ENCODE measurements around the gene CHD6.

Gene CHD6

GRCh38 chr20:41447006-41447405 lies 171.2 kb downstream of the CHD6 start:
- Mint-ChIP-seq H3K9me3 (no peaks in the 10 kb centered on the region), H3K27ac (no peak overlapping the region), H3K4me1 (peaks cover 20% of the 10 kb centered on the region), H3K4me3 (no peak overlapping the region), H3K27me3 (ENCODE audit: low read depth) (no peaks in the 10 kb centered on the region), H3K36me3 (ENCODE audit: low read depth) (peaks cover 89% of the 10 kb centered on the region)
- no peak for TF ChIP-seq CTCF (IDR thresholded peaks at IDR 0.05; ENCODE audit: unreplicated experiment in 3 of 3)

- Mint-ChIP-seq H3K36me3 (ENCODE audit: low read depth) (peaks cover 89% of the 10 kb centered on the region), H3K27ac (no peak overlapping the region), H3K9me3 (no peaks in the 10 kb centered on the region), H3K4me1 (peaks cover 20% of the 10 kb centered on the region), H3K4me3 (no peak overlapping the region), H3K27me3 (ENCODE audit: low read depth) (no peaks in the 10 kb centered on the region)
- no peak for TF ChIP-seq CTCF (IDR thresholded peaks at IDR 0.05; ENCODE audit: unreplicated experiment in 3 of 3)
Measured at GRCh38 chr20:41446456-41446855, 171.7 kb downstream of the CHD6 start.

GRCh38 chr20:41444821-41445220 lies 173.4 kb downstream of the CHD6 start:
- no peak overlapping the region for H3K27ac Mint-ChIP-seq
- no peak for TF ChIP-seq CTCF (IDR thresholded peaks at IDR 0.05; ENCODE audit: unreplicated experiment in 3 of 3)
- no peaks in the 10 kb centered on the region for H3K9me3 Mint-ChIP-seq
- peaks cover 87% of the 10 kb centered on the region for H3K36me3 Mint-ChIP-seq (ENCODE audit: low read depth)
- no peak overlapping the region for H3K4me3 Mint-ChIP-seq
- peaks cover 5% of the 10 kb centered on the region for H3K4me1 Mint-ChIP-seq
- H3K27me3 Mint-ChIP-seq (ENCODE audit: low read depth) = no peaks in the 10 kb centered on the region

GRCh38 chr20:41443691-41444090 lies 174.5 kb downstream of the CHD6 start:
- Mint-ChIP-seq H3K9me3 (no peaks in the 10 kb centered on the region), H3K4me3 (no peak overlapping the region), H3K27me3 (ENCODE audit: low read depth) (no peaks in the 10 kb centered on the region), H3K4me1 (no peaks in the 10 kb centered on the region), H3K36me3 (ENCODE audit: low read depth) (peaks cover 89% of the 10 kb centered on the region), H3K27ac (no peak overlapping the region)
- no peak for TF ChIP-seq CTCF (IDR thresholded peaks at IDR 0.05; ENCODE audit: unreplicated experiment in 3 of 3)

- Mint-ChIP-seq H3K4me3 (no peak overlapping the region), H3K9me3 (no peaks in the 10 kb centered on the region), H3K27ac (no peak overlapping the region), H3K27me3 (ENCODE audit: low read depth) (no peaks in the 10 kb centered on the region), H3K36me3 (ENCODE audit: low read depth) (peaks cover 85% of the 10 kb centered on the region), H3K4me1 (no peaks in the 10 kb centered on the region)
- TF ChIP-seq CTCF (IDR thresholded peaks at IDR 0.05; ENCODE audit: unreplicated experiment in 3 of 3) = no peak
Measured at GRCh38 chr20:41440882-41441281, 177.3 kb downstream of the CHD6 start.

- Mint-ChIP-seq H3K4me1 (no peaks in the 10 kb centered on the region), H3K27ac (no peak overlapping the region), H3K9me3 (peaks cover 5% of the 10 kb centered on the region), H3K36me3 (ENCODE audit: low read depth) (peaks cover 91% of the 10 kb centered on the region), H3K27me3 (ENCODE audit: low read depth) (no peaks in the 10 kb centered on the region), H3K4me3 (no peak overlapping the region)
- TF ChIP-seq CTCF (IDR thresholded peaks at IDR 0.05; ENCODE audit: unreplicated experiment in 3 of 3) = no peak
Measured at GRCh38 chr20:41437836-41438235, 180.3 kb downstream of the CHD6 start.

All from nephron (organoid).